ENCODE measurements around the gene CCDC82.

CCDC82 gene

GRCh38 chr11:96358321-96358720, 31.4 kb downstream of the CCDC82 start:
- no peak for DNase-seq

GRCh38 chr11:96357794-96358193, 31.9 kb downstream of the CCDC82 start:
- DNase-seq: no peak

GRCh38 chr11:96356848-96357247, 32.9 kb downstream of the CCDC82 start:
- DNase-seq: no peak

GRCh38 chr11:96342961-96343711, 46.6 kb downstream of the CCDC82 start, which contains the start of gene MAML2:
MAML2 (minus strand) TSS chr11:96343195; CDS start chr11:96341895, 1,300 bp downstream.
- peak; percentile 93 for DNase-seq

GRCh38 chr11:96342014-96342960, 47.4 kb downstream of the CCDC82 start:
- no peak for DNase-seq

- peak; percentile 64 for DNase-seq
Observed at GRCh38 chr11:96341211-96342013, 48.3 kb downstream of the CCDC82 start.

GRCh38 chr11:96340555-96340885, 49.2 kb downstream of the CCDC82 start:
- DNase-seq: no peak

GRCh38 chr11:96339706-96340554, 49.8 kb downstream of the CCDC82 start:
- DNase-seq: no peak

GRCh38 chr11:96338910-96339705, 50.6 kb downstream of the CCDC82 start:
- DNase-seq: peak; percentile 7

GRCh38 chr11:96337541-96338431, 51.9 kb downstream of the CCDC82 start:
- DNase-seq: peak; percentile 19

- DNase-seq: no peak
Observed at GRCh38 chr11:96335388-96335787, 54.3 kb downstream of the CCDC82 start.

- DNase-seq: no peak
Observed at GRCh38 chr11:96334219-96334618, 55.5 kb downstream of the CCDC82 start.

GRCh38 chr11:96333191-96333719, 56.5 kb downstream of the CCDC82 start:
- DNase-seq: no peak

GRCh38 chr11:96332126-96332771, 57.5 kb downstream of the CCDC82 start:
- no peak for DNase-seq

- no peak for DNase-seq
Observed at GRCh38 chr11:96331699-96332116, 58.0 kb downstream of the CCDC82 start.

GRCh38 chr11:96330511-96330859, 59.2 kb downstream of the CCDC82 start:
- DNase-seq: no peak

- DNase-seq: no peak
Observed at GRCh38 chr11:96329855-96330510, 59.7 kb downstream of the CCDC82 start.

GRCh38 chr11:96329419-96329818, 60.3 kb downstream of the CCDC82 start:
- DNase-seq: no peak

All from stimulated activated naive CD4-positive, alpha-beta T cell treated with Interleukin-2 at 50 U/mL for 16 hours (primary cell).